HEK293T (cell line): Measurements from ENCODE around the gene TIAL1.

Source experiments
- CTCF ChIA-PET: fragments of 350-600 bp; formaldehyde crosslinking; extraction: SDS; loops from one replicate; lab custom pipeline; 2021; ENCODE audit warnings: antibody characterized with exemption, inconsistent platforms; lab: Yijun Ruan, JAX
- POLR2A ChIA-PET: fragments of 350-600 bp; formaldehyde crosslinking; extraction: SDS; loops from one replicate; lab custom pipeline; 2020; ENCODE audit warnings: antibody characterized with exemption, inconsistent platforms; lab: Yijun Ruan, JAX
- DNase-seq: peaks from one replicate; pipeline ENCODE4 v3.0.0; 2012; ENCODE audit warnings: mixed read lengths; ENCODE audit errors: extremely low spot score
- ARNT ChIP-seq: fragments of 450-650 bp; IDR thresholded peaks from 2 replicates; pipeline ENCODE4 v1.6.1; 2017; ENCODE audit warnings: mild to moderate bottlenecking
- BHLHE40 ChIP-seq: fragments of 450-650 bp; IDR thresholded peaks from 2 replicates; pipeline ENCODE4 v1.6.1; 2016; ENCODE audit warnings: mild to moderate bottlenecking, moderate library complexity, borderline replicate concordance
- CTBP1 ChIP-seq: fragments of 450-650 bp; IDR thresholded peaks from 2 replicates; pipeline ENCODE4 v1.6.1; 2016; ENCODE audit warnings: borderline replicate concordance
- ELF4 ChIP-seq: fragments of 450-650 bp; IDR thresholded peaks from 2 replicates; pipeline ENCODE4 v1.6.1; 2017; ENCODE audit warnings: antibody characterized with exemption
- FOXA1 ChIP-seq: fragments of 450-650 bp; IDR thresholded peaks from 2 replicates; pipeline ENCODE4 v1.6.1; 2016; ENCODE audit warnings: mild to moderate bottlenecking
- FOXK2 ChIP-seq: fragments of 450-650 bp; IDR thresholded peaks from 2 replicates; pipeline ENCODE4 v1.6.1; 2016; ENCODE audit warnings: mild to moderate bottlenecking
- FOXM1 ChIP-seq: fragments of 450-650 bp; IDR thresholded peaks from 2 replicates; pipeline ENCODE4 v1.6.1; 2017; ENCODE audit warnings: mild to moderate bottlenecking, borderline replicate concordance
- HDGF ChIP-seq: fragments of 450-650 bp; IDR thresholded peaks from 2 replicates; pipeline ENCODE4 v1.6.1; 2017; ENCODE audit warnings: antibody characterized with exemption, borderline replicate concordance
- L3MBTL2 ChIP-seq: fragments of 450-650 bp; conservative IDR thresholded peaks from 2 replicates; pipeline ENCODE4 v1.6.1; 2016; ENCODE audit warnings: mild to moderate bottlenecking
- LEF1 ChIP-seq: fragments of 450-650 bp; IDR thresholded peaks from 2 replicates; pipeline ENCODE4 v1.6.1; 2017; ENCODE audit warnings: mild to moderate bottlenecking, borderline replicate concordance
- NFRKB ChIP-seq: fragments of 450-650 bp; IDR thresholded peaks from 2 replicates; pipeline ENCODE4 v1.6.1; 2016; ENCODE audit warnings: mild to moderate bottlenecking, moderate library complexity
- SP1 ChIP-seq: fragments of 450-650 bp; IDR thresholded peaks from 2 replicates; pipeline ENCODE4 v1.6.1; 2017
- SUZ12 ChIP-seq: fragments of 450-650 bp; IDR thresholded peaks from 2 replicates; pipeline ENCODE4 v1.6.1; 2016; ENCODE audit warnings: mild to moderate bottlenecking
- TARDBP ChIP-seq: fragments of 450-650 bp; IDR thresholded peaks from 2 replicates; pipeline ENCODE4 v1.6.1; 2016
- ZNF384 ChIP-seq: fragments of 450-650 bp; IDR thresholded peaks from 2 replicates; pipeline ENCODE4 v1.6.1; 2016
- TF ChIP-seq, protein P1 (sequence below): fragments of 450-650 bp; IDR thresholded peaks from 2 replicates; pipeline ENCODE4 v1.6.1; 2016

The TIAL1 gene

DNA sequence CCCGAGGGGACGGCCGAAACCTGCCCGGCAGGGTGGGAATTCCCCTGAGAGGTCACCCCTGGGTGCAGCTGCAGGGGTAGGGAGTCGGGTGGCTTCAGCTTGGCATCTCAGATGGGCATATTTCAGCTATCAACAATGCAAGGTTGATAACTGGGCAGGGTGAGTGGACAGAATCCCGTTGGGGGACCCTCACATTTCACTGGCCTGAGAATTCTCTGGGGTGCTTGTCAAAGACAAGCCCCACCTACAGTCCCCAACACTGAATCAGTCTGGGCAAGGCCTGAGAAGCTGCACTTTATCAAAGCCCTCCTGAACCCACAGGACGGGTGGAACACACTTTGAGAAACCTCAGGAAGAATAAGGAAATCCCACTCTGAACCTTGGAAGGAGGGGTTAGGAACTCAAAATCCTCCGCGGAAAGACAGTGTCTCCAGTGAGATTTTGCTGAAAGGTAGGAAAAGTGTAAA lies 57.4 kb downstream of the TIAL1 start:
- no peak for TF ChIP-seq LEF1
- TF ChIP-seq ARNT: no peak
- no peak for TF ChIP-seq SP1
- no peak for TF ChIP-seq L3MBTL2
- TF ChIP-seq BHLHE40: no peak
- no peak for TF ChIP-seq FOXA1
- no peak for TF ChIP-seq ELF4
- DNase-seq: no peak
- POLR2A ChIA-PET: no interaction called here
- CTCF ChIA-PET: interaction anchor here (1.2 kb wide), 1 partner anchor 10 kb away, joined by 3 read pairs; no protein-coding TSS in a partner anchor

DNA sequence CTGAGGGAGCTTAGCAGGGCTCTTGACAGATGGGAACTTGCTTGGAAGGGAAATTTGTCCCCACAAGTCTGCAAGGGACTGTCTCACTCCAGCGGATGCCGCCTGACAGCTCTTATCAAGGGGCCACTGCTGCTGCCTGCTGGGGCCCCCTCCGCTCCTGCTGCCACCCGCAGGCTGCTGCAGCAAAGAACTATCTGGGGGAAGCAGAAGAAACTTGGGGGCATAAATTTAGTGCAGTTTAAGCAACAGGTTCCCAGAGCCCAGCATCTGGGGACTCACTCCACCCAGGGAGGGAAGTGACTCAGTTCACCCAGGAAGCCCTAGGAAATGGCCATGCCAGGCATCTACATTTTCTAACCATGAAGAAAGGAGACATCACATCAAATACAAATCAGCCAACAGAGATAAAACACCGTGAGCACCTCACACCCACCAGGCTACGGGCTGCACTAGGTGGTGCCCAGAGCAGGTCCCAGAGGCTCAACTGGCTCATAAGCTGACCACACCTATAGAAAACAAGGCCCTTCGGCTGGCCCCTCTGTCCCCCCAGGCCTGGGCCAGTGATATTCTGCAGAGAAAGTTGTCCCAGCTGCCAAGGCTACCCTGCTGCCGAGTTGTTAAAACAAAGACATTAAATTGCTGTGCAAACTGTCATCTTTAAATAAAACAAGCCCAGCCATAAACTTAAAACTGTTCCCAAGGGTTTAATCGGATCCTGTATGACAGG lies 58.0 kb downstream of the TIAL1 start:
- TF ChIP-seq SUZ12 (no peak), ZNF384 (no peak), FOXK2 (no peak), HDGF (no peak), SP1 (no peak), ARNT (no peak), CTBP1 (no peak), LEF1 (no peak)
- ChIA-PET CTCF (no interaction called here), POLR2A (interaction anchor here (1.3 to 1.4 kb wide), 2 partner anchors 12 to 58 kb away, joined by 3 read pairs; partner anchors contain the start of gene TIAL1)
- no peak for DNase-seq

DNA sequence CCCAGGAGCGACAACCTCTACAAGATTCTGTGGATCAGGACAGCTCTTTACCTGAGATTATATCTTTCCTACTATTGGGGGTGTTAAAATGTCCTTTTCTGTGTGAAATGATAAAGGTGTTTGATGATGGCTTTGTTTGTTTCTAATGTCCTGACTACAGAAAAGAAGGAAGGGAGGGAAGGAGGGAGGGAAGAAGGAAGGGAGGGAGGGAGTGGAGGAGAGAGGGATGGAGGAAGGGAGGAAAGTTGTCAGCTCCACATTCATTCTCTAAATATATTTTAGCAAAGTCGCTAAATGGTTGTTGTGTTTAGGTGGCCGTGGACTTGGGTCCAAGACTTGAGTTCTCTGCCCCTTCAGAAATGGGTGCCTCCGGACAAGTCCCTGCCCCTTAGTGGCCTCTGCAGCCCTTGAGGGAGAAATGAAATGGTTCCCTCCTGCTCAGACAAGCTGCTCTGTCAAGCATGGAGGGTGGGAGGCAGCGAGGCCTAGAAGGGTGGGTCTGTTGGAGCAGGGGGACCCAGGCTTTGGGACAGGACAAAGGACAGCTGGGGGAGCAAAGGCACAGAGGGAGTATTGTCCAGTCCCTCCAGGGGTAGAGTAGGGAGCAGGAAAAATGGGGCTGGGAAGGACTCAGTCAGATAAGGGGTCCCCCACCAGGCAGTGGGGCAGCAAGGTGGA lies 58.7 kb downstream of the TIAL1 start:
- TF ChIP-seq TARDBP (no peak), ARNT (no peak), SP1 (no peak), HDGF (no peak), L3MBTL2 (no peak), NFRKB (no peak), ZNF384 (no peak), FOXA1 (no peak), ELF4 (no peak), FOXK2 (no peak), BHLHE40 (no peak), CTBP1 (no peak), FOXM1 (no peak), SUZ12 (no peak), LEF1 (no peak)
- TF ChIP-seq, protein P1, sequence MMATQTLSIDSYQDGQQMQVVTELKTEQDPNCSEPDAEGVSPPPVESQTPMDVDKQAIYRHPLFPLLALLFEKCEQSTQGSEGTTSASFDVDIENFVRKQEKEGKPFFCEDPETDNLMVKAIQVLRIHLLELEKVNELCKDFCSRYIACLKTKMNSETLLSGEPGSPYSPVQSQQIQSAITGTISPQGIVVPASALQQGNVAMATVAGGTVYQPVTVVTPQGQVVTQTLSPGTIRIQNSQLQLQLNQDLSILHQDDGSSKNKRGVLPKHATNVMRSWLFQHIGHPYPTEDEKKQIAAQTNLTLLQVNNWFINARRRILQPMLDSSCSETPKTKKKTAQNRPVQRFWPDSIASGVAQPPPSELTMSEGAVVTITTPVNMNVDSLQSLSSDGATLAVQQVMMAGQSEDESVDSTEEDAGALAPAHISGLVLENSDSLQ: no peak
- ChIA-PET CTCF (no interaction called here), POLR2A (interaction anchor here (1.3 to 1.4 kb wide), 2 partner anchors 12 to 59 kb away, joined by 3 read pairs; partner anchors contain the start of gene TIAL1)
- DNase-seq: no peak

DNA sequence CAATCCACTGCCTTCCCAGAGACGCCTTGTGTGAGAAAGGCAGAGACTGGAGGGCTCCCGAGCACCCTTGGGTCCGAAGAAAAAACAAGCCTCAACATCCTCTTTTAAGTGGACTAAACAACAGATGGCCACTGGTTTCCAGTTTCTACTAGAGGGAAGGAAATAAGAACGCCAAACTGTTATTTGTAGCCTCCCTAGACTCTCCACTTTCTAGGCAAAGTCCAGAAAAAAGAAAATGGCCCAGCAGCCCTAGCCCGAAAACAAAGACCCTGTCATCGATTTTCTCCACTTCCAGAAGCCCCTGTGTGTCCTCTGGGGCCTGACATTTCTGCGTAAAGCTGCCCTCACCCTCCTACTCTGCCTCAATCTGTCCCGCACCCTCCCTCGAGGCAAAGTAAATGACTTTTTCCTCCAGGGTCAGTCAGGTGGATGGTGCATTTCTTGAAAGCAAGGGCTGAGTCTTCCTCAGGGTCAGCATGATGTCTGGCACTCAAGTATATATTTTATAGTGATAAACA lies 60.2 kb downstream of the TIAL1 start:
- no peak for DNase-seq
- TF ChIP-seq L3MBTL2: no peak
- no peak for TF ChIP-seq ELF4
- no peak for TF ChIP-seq BHLHE40
- no peak for TF ChIP-seq FOXK2
- ChIA-PET POLR2A (no interaction called here), CTCF (no interaction called here)

DNA sequence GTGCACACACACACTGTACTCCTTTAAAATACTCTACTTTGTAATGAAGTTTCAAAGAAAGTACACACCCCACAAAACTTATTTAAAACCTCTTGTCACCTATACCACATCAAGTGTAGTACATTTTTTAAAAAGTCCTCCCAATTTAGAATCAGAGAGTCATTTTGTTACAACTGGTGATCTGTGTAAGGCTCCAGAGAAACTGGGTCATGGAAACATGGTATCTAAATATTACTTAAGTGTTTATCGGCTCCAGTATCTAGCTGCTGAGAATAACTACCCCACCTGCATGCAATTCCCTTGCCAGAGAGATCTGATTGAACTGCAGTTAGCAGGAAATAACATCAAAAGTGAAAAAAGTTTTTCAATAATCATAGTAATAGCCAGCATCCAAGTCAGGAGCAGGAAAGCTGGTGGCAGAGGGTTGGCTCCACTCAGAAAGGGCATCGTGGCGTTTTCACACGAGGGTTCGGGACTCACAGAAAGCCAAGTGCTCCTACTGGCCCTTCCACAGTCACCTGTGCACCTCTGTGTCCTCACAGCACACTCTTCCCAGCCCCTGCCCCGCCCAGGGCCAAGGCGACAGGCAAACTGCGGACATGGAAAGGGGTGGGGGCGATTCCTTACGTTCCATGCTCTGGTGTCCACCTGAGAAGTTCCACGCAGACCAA lies 60.8 kb downstream of the TIAL1 start:
- TF ChIP-seq BHLHE40 (no peak), ELF4 (no peak), ARNT (no peak), FOXK2 (no peak), CTBP1 (no peak), SP1 (no peak), FOXA1 (no peak), TARDBP (no peak), ZNF384 (no peak), LEF1 (no peak), SUZ12 (no peak), L3MBTL2 (no peak), NFRKB (no peak), FOXM1 (no peak), HDGF (no peak)
- TF ChIP-seq, protein P1: no peak
- CTCF ChIA-PET: no interaction called here
- DNase-seq: no peak
- POLR2A ChIA-PET: no interaction called here

DNA sequence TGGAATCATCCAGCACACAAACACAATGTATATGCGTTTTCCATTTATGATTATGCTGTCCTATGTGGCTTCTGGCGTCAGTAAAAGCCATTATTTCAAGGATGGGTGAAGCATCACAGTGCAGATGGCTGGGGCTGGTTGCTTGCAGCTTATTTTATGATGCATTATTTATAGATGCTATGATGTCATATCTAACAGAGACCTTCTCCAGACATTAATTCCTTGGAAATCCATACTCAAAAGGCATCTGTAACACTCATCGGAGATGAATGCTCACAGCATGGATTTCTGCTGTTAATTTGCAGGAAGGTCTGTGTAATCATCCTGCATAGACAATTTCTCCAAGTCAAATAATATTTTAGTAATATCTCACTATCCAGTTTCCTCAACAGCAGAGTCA lies 61.5 kb downstream of the TIAL1 start:
- POLR2A ChIA-PET: no interaction called here
- no peak for DNase-seq
- TF ChIP-seq TARDBP (no peak), L3MBTL2 (no peak), HDGF (no peak), SP1 (no peak)
- TF ChIP-seq, protein P1: no peak
- CTCF ChIA-PET: no interaction called here
